Calu3 (cell line): ENCODE measurements around the gene PRUNE2. TPM values are rescaled to one million over a fixed set of nuclear protein-coding genes. Genes with fewer than 3 reads are reported as not detected.
"Not testable (repeated sequence)": the region's sequence is repeated elsewhere in the genome, so short reads cannot be mapped to it uniquely, and the experiment has no call there.

Source experiments
- BruUV-seq: library from RNA; stranded (reverse); fragments of 400-500 nt; replicated peaks from 2 replicates; lab custom pipeline; 2021; lab: Mats Ljungman, UMichigan
- CTCF ChIA-PET: fragments of 300-600 bp; sonication (Branson Sonifier 250); formaldehyde crosslinking; loops from one replicate; lab custom pipeline; 2022; ENCODE audit warnings: antibody characterized with exemption; lab: Charles Lee
- DNase-seq: peaks from one replicate; pipeline ENCODE4 v3.0.0; 2022
- H3K27ac Mint-ChIP-seq: one replicate; pipeline ENCODE4 v1.8.0; 2022; ENCODE audit warnings: mixed read lengths; ENCODE audit not compliant: unreplicated experiment
- H3K27me3 Mint-ChIP-seq: one replicate; pipeline ENCODE4 v1.8.0; 2022; ENCODE audit warnings: mixed read lengths; ENCODE audit not compliant: unreplicated experiment
- H3K36me3 Mint-ChIP-seq: one replicate; pipeline ENCODE4 v1.8.0; 2022; ENCODE audit warnings: mild to moderate bottlenecking, moderate library complexity, mixed read lengths; ENCODE audit not compliant: insufficient read depth, unreplicated experiment
- H3K4me1 Mint-ChIP-seq: one replicate; pipeline ENCODE4 v1.8.0; 2022; ENCODE audit warnings: mild to moderate bottlenecking, low read depth, mixed read lengths; ENCODE audit not compliant: unreplicated experiment
- H3K4me3 Mint-ChIP-seq: one replicate; pipeline ENCODE4 v1.8.0; 2022; ENCODE audit warnings: mild to moderate bottlenecking, low read depth, moderate library complexity, mixed read lengths; ENCODE audit not compliant: unreplicated experiment
- H3K9me3 Mint-ChIP-seq: one replicate; pipeline ENCODE4 v1.8.0; 2022; ENCODE audit warnings: low read depth, mixed read lengths; ENCODE audit not compliant: unreplicated experiment
- intact Hi-C: fragments of 100-400 bp; cut with micrococcal nuclease; formaldehyde crosslinking; loops from one replicate; pipeline ENCODE4 v1.10.0; 2022; ENCODE audit not compliant: unreplicated experiment
- total RNA-seq: library from RNA; stranded (reverse); gene quantifications from 2 replicates; pipeline ENCODE4 v1.2.3, GENCODE V29; 2022
- TF ChIP-seq, protein P1 (sequence below): fragments of 200-600 bp; IDR thresholded peaks from one replicate; pipeline ENCODE4 v1.8.0; 2022; ENCODE audit warnings: antibody characterized with exemption; ENCODE audit not compliant: unreplicated experiment

The PRUNE2 gene
- total RNA-seq, 1 experiment from 2014 or later: 0.07 TPM

DNA sequence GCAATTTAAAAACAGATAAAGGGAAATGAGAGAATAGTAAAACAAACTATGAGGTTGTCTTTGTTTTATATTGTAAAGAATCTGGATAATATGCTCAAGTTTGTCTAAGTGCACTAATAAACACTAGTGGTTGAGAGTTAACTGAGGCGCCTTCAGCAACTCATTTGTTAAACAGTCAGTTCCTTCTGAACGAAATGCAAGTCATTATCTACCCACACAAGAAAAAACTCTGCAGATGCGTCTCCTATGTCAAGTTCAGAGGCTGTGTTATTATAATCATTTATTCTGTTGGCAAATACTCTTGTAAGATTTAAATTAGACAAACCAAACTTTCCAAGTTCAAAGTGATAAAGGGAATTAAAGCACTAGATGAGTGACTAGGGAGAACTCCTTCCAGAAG, 162.0 kb downstream of the PRUNE2 start:
- TF ChIP-seq, protein P1, sequence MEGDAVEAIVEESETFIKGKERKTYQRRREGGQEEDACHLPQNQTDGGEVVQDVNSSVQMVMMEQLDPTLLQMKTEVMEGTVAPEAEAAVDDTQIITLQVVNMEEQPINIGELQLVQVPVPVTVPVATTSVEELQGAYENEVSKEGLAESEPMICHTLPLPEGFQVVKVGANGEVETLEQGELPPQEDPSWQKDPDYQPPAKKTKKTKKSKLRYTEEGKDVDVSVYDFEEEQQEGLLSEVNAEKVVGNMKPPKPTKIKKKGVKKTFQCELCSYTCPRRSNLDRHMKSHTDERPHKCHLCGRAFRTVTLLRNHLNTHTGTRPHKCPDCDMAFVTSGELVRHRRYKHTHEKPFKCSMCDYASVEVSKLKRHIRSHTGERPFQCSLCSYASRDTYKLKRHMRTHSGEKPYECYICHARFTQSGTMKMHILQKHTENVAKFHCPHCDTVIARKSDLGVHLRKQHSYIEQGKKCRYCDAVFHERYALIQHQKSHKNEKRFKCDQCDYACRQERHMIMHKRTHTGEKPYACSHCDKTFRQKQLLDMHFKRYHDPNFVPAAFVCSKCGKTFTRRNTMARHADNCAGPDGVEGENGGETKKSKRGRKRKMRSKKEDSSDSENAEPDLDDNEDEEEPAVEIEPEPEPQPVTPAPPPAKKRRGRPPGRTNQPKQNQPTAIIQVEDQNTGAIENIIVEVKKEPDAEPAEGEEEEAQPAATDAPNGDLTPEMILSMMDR: no peak
- BruUV-seq: no TSS peak
- peaks cover 36% of the 10 kb centered on the region for H3K27me3 Mint-ChIP-seq
- no peaks in the 10 kb centered on the region for H3K36me3 Mint-ChIP-seq
- H3K27ac Mint-ChIP-seq: no peak overlapping the region
- no peaks in the 10 kb centered on the region for H3K4me1 Mint-ChIP-seq
- CTCF ChIA-PET: no interaction called here
- no peak for DNase-seq
- no peak overlapping the region for H3K4me3 Mint-ChIP-seq
- intact Hi-C loops: no loop called here
- no peaks in the 10 kb centered on the region for H3K9me3 Mint-ChIP-seq

DNA sequence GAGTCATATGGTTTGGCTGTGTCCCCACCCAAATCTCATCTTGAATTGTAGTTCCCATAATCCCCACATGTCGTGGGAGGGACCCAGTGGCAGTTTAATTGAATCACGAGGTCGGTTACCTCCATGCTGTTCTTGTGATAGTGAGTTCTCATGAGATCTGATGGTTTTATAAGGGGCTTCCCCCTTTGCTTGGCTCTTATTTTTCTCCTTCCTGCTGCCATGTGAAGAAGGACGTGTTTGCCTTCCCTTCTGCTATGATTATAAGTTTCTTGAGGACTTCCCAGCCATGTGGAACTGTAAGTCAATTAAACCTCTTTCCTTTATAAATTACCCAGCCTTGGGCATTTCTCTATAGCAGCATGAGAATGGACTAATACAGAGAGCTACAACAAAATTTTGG, 163.0 kb downstream of the PRUNE2 start:
- intact Hi-C loops, H3K4me3 Mint-ChIP-seq, BruUV-seq, CTCF ChIA-PET, H3K27ac Mint-ChIP-seq, H3K9me3 Mint-ChIP-seq, H3K36me3 Mint-ChIP-seq, DNase-seq, H3K4me1 Mint-ChIP-seq: not testable (repeated sequence)
- peaks cover 33% of the 10 kb centered on the region for H3K27me3 Mint-ChIP-seq

DNA sequence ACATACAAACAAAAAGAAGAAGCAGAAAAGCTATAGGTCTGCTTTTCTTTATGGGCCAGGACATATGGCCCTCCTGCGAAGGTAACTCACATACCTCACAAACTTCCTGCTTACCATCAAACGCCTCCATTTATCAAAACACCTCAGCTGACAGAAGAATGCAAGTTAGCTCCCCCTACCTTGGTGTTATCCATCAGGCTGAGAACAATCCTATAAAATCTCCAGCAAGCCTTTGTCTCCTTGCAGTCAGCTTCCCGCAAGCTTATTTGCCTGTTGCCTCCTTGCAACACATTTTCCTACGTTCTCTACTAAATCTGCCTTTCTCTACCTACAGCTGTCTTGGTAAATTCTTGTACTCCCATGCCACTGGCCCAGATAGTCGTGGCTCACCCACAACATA, 164.4 kb downstream of the PRUNE2 start:
- no TSS peak for BruUV-seq
- Mint-ChIP-seq H3K27ac (no peak overlapping the region), H3K36me3 (no peaks in the 10 kb centered on the region), H3K9me3 (no peaks in the 10 kb centered on the region), H3K4me3 (no peak overlapping the region), H3K4me1 (no peaks in the 10 kb centered on the region), H3K27me3 (peaks cover 30% of the 10 kb centered on the region)
- TF ChIP-seq, protein P1: no peak
- CTCF ChIA-PET: no interaction called here
- DNase-seq: no peak
- intact Hi-C loops: no loop called here

- CTCF ChIA-PET: no interaction called here
- no TSS peak for BruUV-seq
- TF ChIP-seq, protein P1: no peak
These were observed 167.5 kb downstream of the PRUNE2 start for GRCh38 chr9:76738402-76738801.

GRCh38 chr9:76737154-76737902, 168.6 kb downstream of the PRUNE2 start:
- Mint-ChIP-seq H3K27me3 (peaks cover 31% of the 10 kb centered on the region), H3K36me3 (no peaks in the 10 kb centered on the region), H3K4me3 (no peak overlapping the region), H3K9me3 (no peaks in the 10 kb centered on the region), H3K4me1 (no peaks in the 10 kb centered on the region), H3K27ac (no peak overlapping the region)
- CTCF ChIA-PET: no interaction called here
- DNase-seq: no peak
- intact Hi-C loops: no loop called here
- BruUV-seq: no TSS peak
- TF ChIP-seq, protein P1: no peak

More at GRCh38 chr9:76738402-76738801, 167.5 kb downstream of the PRUNE2 start:
- Mint-ChIP-seq H3K36me3 (no peaks in the 10 kb centered on the region), H3K4me3 (no peak overlapping the region), H3K27me3 (peaks cover 31% of the 10 kb centered on the region), H3K9me3 (no peaks in the 10 kb centered on the region), H3K27ac (no peak overlapping the region), H3K4me1 (no peaks in the 10 kb centered on the region)
- intact Hi-C loops: no loop called here
- no peak for DNase-seq
